ENCODE data around the gene KLB.

DNA sequence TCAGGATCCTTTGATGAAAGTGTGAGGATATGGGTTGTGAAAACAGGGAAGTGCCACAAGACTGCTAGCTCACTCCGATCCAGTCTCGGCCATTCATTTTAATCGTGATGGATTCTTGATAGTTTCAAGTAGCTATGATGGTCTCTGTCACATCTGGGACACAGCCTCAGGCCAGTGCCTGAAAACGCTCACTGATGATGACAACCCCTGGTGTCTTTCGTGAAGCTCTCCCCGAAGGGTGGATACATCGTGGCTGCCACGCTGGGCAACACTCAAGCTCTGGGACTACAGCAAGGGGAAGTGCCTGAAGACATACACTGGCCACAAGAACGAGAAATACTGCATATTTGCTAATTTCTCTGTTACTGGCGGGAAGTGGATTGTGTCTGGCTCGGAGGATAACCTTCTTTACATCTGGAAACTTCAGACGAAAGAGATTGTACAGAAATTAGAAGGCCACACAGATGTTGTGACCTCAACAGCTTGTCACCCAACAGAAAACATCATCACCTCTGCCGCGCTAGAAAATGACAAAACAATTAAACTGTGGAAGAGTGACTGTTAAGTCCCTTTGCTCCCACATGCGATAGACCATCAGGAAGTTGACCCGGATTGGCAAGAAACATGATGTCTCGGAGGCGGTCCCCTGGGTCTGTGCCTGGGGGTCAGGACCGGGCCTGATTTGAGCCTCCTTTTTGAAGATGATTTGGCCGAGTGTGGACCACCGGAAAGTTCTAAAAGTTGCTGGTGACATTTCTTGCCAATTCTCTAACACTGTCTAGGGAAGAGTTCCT lies 74.4 kb downstream of the KLB start:
- TF ChIP-seq, protein P1, sequence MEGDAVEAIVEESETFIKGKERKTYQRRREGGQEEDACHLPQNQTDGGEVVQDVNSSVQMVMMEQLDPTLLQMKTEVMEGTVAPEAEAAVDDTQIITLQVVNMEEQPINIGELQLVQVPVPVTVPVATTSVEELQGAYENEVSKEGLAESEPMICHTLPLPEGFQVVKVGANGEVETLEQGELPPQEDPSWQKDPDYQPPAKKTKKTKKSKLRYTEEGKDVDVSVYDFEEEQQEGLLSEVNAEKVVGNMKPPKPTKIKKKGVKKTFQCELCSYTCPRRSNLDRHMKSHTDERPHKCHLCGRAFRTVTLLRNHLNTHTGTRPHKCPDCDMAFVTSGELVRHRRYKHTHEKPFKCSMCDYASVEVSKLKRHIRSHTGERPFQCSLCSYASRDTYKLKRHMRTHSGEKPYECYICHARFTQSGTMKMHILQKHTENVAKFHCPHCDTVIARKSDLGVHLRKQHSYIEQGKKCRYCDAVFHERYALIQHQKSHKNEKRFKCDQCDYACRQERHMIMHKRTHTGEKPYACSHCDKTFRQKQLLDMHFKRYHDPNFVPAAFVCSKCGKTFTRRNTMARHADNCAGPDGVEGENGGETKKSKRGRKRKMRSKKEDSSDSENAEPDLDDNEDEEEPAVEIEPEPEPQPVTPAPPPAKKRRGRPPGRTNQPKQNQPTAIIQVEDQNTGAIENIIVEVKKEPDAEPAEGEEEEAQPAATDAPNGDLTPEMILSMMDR (IDR thresholded peaks at IDR 0.05; ENCODE audit: poor library complexity, severe bottlenecking) = no peak
- TF ChIP-seq POLR2AphosphoS5 (IDR thresholded peaks at IDR 0.05) = no peak
